GM18519 (cell line): ENCODE measurements around the gene ADGRV1.

Experiments
- ATAC-seq: cut with Tn5 transposase; IDR thresholded peaks from one replicate; pipeline ENCODE4 v1.9.1; 2021; ENCODE audit warnings: mild to moderate bottlenecking, moderate library complexity; ENCODE audit not compliant: unreplicated experiment, low FRiP score

The ADGRV1 gene

GRCh38 chr5:91142386-91142785 lies 583.8 kb downstream of the ADGRV1 start:
- ATAC-seq = no peak

- ATAC-seq = no peak
Observed at GRCh38 chr5:91142819-91143218, 584.2 kb downstream of the ADGRV1 start.

GRCh38 chr5:91143840-91144239 lies 585.2 kb downstream of the ADGRV1 start:
- no peak for ATAC-seq

GRCh38 chr5:91144491-91145332 lies 586.1 kb downstream of the ADGRV1 start:
- no peak for ATAC-seq

- no peak for ATAC-seq
Observed at GRCh38 chr5:91145333-91145620, 586.7 kb downstream of the ADGRV1 start.

- ATAC-seq = no peak
Observed at GRCh38 chr5:91146230-91146629, 587.6 kb downstream of the ADGRV1 start.

- ATAC-seq = no peak
Observed at GRCh38 chr5:91146905-91147600, 588.5 kb downstream of the ADGRV1 start.

GRCh38 chr5:91150234-91150633 lies 591.6 kb downstream of the ADGRV1 start:
- no peak for ATAC-seq

- ATAC-seq = no peak
Observed at GRCh38 chr5:91150636-91151035, 592.0 kb downstream of the ADGRV1 start.

GRCh38 chr5:91151947-91152346 lies 593.4 kb downstream of the ADGRV1 start:
- ATAC-seq = no peak

GRCh38 chr5:91154338-91154737 lies 595.7 kb downstream of the ADGRV1 start:
- no peak for ATAC-seq

GRCh38 chr5:91155274-91155673 lies 596.7 kb downstream of the ADGRV1 start:
- ATAC-seq = no peak

GRCh38 chr5:91156242-91156641 lies 597.6 kb downstream of the ADGRV1 start:
- ATAC-seq = no peak

GRCh38 chr5:91158011-91158410 lies 599.4 kb downstream of the ADGRV1 start:
- ATAC-seq = no peak

- no peak for ATAC-seq
Observed at GRCh38 chr5:91159647-91160046, 601.0 kb downstream of the ADGRV1 start.

GRCh38 chr5:91160714-91161285 lies 602.2 kb downstream of the ADGRV1 start:
- ATAC-seq = no peak

- ATAC-seq = peak; percentile 96
Observed at GRCh38 chr5:91162534-91163381, 604.2 kb downstream of the ADGRV1 start.

- ATAC-seq = no peak
Observed at GRCh38 chr5:91164424-91164823, 605.8 kb downstream of the ADGRV1 start.

GRCh38 chr5:91166059-91166807 lies 607.6 kb downstream of the ADGRV1 start:
- no peak for ATAC-seq

GRCh38 chr5:91168859-91169258 lies 610.3 kb downstream of the ADGRV1 start:
- no peak for ATAC-seq
